HCT116 (cell line): ENCODE results near the gene MTREX. TPM values are rescaled to one million over a fixed set of nuclear protein-coding genes. Genes with fewer than 3 reads are reported as not detected.

Experiments
- EGR1 ChIP-seq: IDR thresholded peaks from 2 replicates; pipeline ENCODE4 v1.6.1; 2012; ENCODE audit warnings: low read depth
- EZH2phosphoT487 ChIP-seq: fragments of 200-600 bp; IDR thresholded peaks from 2 replicates; pipeline ENCODE4 v1.6.1; 2018; ENCODE audit warnings: antibody characterized with exemption, borderline replicate concordance
- FOSL1 ChIP-seq: IDR thresholded peaks from 2 replicates; pipeline ENCODE4 v1.6.1; 2012; ENCODE audit warnings: low read depth
- MAX ChIP-seq: IDR thresholded peaks from 2 replicates; pipeline ENCODE4 v1.6.1; 2012
- POLR2A ChIP-seq: IDR thresholded peaks from 2 replicates; pipeline ENCODE4 v1.7.0; 2011; ENCODE audit warnings: borderline replicate concordance; ENCODE audit not compliant: insufficient read depth, insufficient read length; ENCODE audit errors: extremely low read depth
- RAD21 ChIP-seq: IDR thresholded peaks from 2 replicates; pipeline ENCODE4 v1.6.1; 2012; ENCODE audit warnings: low read depth, mild to moderate bottlenecking
- TCF7L2 ChIP-seq: IDR thresholded peaks from 2 replicates; pipeline ENCODE4 v1.7.0; 2011; ENCODE audit warnings: borderline replicate concordance, inconsistent platforms; ENCODE audit not compliant: insufficient read depth, insufficient read length; ENCODE audit errors: extremely low read depth
- ZBTB33 ChIP-seq: IDR thresholded peaks from 2 replicates; pipeline ENCODE4 v1.6.1; 2011; ENCODE audit warnings: mild to moderate bottlenecking, low read length, moderate library complexity; ENCODE audit not compliant: insufficient replicate concordance; ENCODE audit errors: extremely low read depth
- ZFX ChIP-seq: fragments of 450-650 bp; IDR thresholded peaks from 2 replicates; pipeline ENCODE4 v1.6.1; 2017
- total RNA-seq: library from RNA; stranded (reverse); gene quantifications from one replicate; pipeline ENCODE4 v1.2.1, GENCODE V29; 2021; ENCODE audit not compliant: unreplicated experiment
- TF ChIP-seq, protein P1 (sequence below): IDR thresholded peaks from 2 replicates; pipeline ENCODE4 v1.6.1; 2012; ENCODE audit warnings: low read depth

MTREX gene
- total RNA-seq, 1 experiment from 2014 or later = 101 TPM

- TF ChIP-seq, protein P1, sequence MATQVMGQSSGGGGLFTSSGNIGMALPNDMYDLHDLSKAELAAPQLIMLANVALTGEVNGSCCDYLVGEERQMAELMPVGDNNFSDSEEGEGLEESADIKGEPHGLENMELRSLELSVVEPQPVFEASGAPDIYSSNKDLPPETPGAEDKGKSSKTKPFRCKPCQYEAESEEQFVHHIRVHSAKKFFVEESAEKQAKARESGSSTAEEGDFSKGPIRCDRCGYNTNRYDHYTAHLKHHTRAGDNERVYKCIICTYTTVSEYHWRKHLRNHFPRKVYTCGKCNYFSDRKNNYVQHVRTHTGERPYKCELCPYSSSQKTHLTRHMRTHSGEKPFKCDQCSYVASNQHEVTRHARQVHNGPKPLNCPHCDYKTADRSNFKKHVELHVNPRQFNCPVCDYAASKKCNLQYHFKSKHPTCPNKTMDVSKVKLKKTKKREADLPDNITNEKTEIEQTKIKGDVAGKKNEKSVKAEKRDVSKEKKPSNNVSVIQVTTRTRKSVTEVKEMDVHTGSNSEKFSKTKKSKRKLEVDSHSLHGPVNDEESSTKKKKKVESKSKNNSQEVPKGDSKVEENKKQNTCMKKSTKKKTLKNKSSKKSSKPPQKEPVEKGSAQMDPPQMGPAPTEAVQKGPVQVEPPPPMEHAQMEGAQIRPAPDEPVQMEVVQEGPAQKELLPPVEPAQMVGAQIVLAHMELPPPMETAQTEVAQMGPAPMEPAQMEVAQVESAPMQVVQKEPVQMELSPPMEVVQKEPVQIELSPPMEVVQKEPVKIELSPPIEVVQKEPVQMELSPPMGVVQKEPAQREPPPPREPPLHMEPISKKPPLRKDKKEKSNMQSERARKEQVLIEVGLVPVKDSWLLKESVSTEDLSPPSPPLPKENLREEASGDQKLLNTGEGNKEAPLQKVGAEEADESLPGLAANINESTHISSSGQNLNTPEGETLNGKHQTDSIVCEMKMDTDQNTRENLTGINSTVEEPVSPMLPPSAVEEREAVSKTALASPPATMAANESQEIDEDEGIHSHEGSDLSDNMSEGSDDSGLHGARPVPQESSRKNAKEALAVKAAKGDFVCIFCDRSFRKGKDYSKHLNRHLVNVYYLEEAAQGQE = no peak
- TF ChIP-seq ZBTB33 = no peak
- TF ChIP-seq MAX = no peak
- no peak for TF ChIP-seq TCF7L2
- no peak for TF ChIP-seq POLR2A
- no peak for TF ChIP-seq EGR1
- TF ChIP-seq EZH2phosphoT487 = no peak
- no peak for TF ChIP-seq RAD21
- no peak for TF ChIP-seq ZFX
- TF ChIP-seq FOSL1 = no peak
Measured at GRCh38 chr5:55278778-55279177, 29.0 kb upstream of the MTREX start (continued).
